Liver (tissue), 3 donors: ENCODE measurements around the gene GPR146.

Experiments
- ATF3 ChIP-seq: IDR thresholded peaks from 2 replicates; pipeline ENCODE4 v1.6.1; 2016; ENCODE audit warnings: antibody characterized with exemption
- CTCF ChIP-seq: fragments of 150-350 bp; IDR thresholded peaks from 2 replicates; pipeline ENCODE4 v1.5.1; 2017; ENCODE audit warnings: improper control_type of control experiment, low read depth, low read length; ENCODE audit not compliant: missing input control
- EGR1 ChIP-seq, 2 donors: IDR thresholded peaks; 2 replicates each; pipeline ENCODE4 v1.6.1; 2016 to 2018; ENCODE audit warnings: antibody characterized with exemption in 2 of 2, low read depth in 2 of 2
- HNF4G ChIP-seq: IDR thresholded peaks from 2 replicates; pipeline ENCODE4 v1.6.1; 2016; ENCODE audit warnings: antibody characterized with exemption
- MAX ChIP-seq: IDR thresholded peaks from 2 replicates; pipeline ENCODE4 v1.6.1; 2016; ENCODE audit warnings: antibody characterized with exemption
- REST ChIP-seq: IDR thresholded peaks from 2 replicates; pipeline ENCODE4 v1.6.1; 2016; ENCODE audit warnings: antibody characterized with exemption, mild to moderate bottlenecking
- donor health status: healthy.
- donor health status: healthy.

- TF ChIP-seq CTCF (no peak), HNF4G (no peak), EGR1 (IDR thresholded peaks at IDR 0.05; ENCODE audit: low read depth in 2 of 2) (no peak), REST (no peak), MAX (no peak), ATF3 (no peak)
These were observed 26.0 kb upstream of the GPR146 start for GRCh38 chr7:1018334-1018695.
